NCI-H526 (cell line): Measurements from ENCODE around the gene MAN1C1.
"Not testable (repeated sequence)": the region's sequence is repeated elsewhere in the genome, so short reads cannot be mapped to it uniquely, and the experiment has no call there.

Source experiments
- DNase-seq, 2 experiments: peaks; one replicate each; lab custom pipeline; 2025; lab: John Stamatoyannopoulos, UW

Gene MAN1C1

GRCh38 chr1:25698252-25698651 lies 81.7 kb downstream of the MAN1C1 start:
- no peak for DNase-seq

- not testable (repeated sequence) for DNase-seq
Observed at GRCh38 chr1:25699059-25699458, 82.5 kb downstream of the MAN1C1 start.

GRCh38 chr1:25699500-25700143 lies 83.0 kb downstream of the MAN1C1 start:
- DNase-seq = no peak

GRCh38 chr1:25700144-25700523 lies 83.5 kb downstream of the MAN1C1 start:
- DNase-seq = no peak

- no peak for DNase-seq
Observed at GRCh38 chr1:25700626-25701025, 84.0 kb downstream of the MAN1C1 start.

- no peak for DNase-seq
Observed at GRCh38 chr1:25701030-25701785, 84.6 kb downstream of the MAN1C1 start.

GRCh38 chr1:25702101-25702775 lies 85.6 kb downstream of the MAN1C1 start:
- no peak for DNase-seq

GRCh38 chr1:25703041-25703440 lies 86.5 kb downstream of the MAN1C1 start:
- DNase-seq = no peak

- DNase-seq = no peak
Observed at GRCh38 chr1:25703671-25704266, 87.2 kb downstream of the MAN1C1 start.

GRCh38 chr1:25704267-25704691 lies 87.7 kb downstream of the MAN1C1 start:
- DNase-seq = no peak

- no peak for DNase-seq
Observed at GRCh38 chr1:25705699-25706098, 89.1 kb downstream of the MAN1C1 start.

GRCh38 chr1:25706146-25707089 lies 89.8 kb downstream of the MAN1C1 start:
- no peak for DNase-seq

GRCh38 chr1:25707280-25708016 lies 90.9 kb downstream of the MAN1C1 start:
- DNase-seq = no peak

- DNase-seq = no peak
Observed at GRCh38 chr1:25710583-25711347, 94.2 kb downstream of the MAN1C1 start.

GRCh38 chr1:25711555-25712298 lies 95.1 kb downstream of the MAN1C1 start:
- DNase-seq = no peak

GRCh38 chr1:25712299-25712970 lies 95.8 kb downstream of the MAN1C1 start:
- DNase-seq = no peak

GRCh38 chr1:25713961-25714360 lies 97.4 kb downstream of the MAN1C1 start:
- DNase-seq = no peak

- DNase-seq = no peak
Observed at GRCh38 chr1:25714372-25714931, 97.9 kb downstream of the MAN1C1 start.
